NB4 (cell line): ENCODE results near the gene FBXO47.

ENCODE experiments used
- MYC ChIP-seq: IDR thresholded peaks from 2 replicates; pipeline ENCODE4 v1.6.1; 2011; ENCODE audit warnings: low read depth, low read length
- POLR2A ChIP-seq: IDR thresholded peaks from 2 replicates; pipeline ENCODE4 v1.6.1; 2011; ENCODE audit warnings: mild to moderate bottlenecking; ENCODE audit not compliant: insufficient read length; ENCODE audit errors: extremely low read depth
- TF ChIP-seq, protein P1 (sequence below): IDR thresholded peaks from one replicate; pipeline ENCODE4 v1.5.1; 2012; ENCODE audit warnings: low read depth, low read length
- TF ChIP-seq, protein P2 (sequence below): IDR thresholded peaks from 2 replicates; pipeline ENCODE4 v1.6.1; 2011; ENCODE audit warnings: low read depth, low read length

GRCh38 chr17:38900978-38901656, 66.1 kb downstream of the FBXO47 start:
- TF ChIP-seq, protein P1, sequence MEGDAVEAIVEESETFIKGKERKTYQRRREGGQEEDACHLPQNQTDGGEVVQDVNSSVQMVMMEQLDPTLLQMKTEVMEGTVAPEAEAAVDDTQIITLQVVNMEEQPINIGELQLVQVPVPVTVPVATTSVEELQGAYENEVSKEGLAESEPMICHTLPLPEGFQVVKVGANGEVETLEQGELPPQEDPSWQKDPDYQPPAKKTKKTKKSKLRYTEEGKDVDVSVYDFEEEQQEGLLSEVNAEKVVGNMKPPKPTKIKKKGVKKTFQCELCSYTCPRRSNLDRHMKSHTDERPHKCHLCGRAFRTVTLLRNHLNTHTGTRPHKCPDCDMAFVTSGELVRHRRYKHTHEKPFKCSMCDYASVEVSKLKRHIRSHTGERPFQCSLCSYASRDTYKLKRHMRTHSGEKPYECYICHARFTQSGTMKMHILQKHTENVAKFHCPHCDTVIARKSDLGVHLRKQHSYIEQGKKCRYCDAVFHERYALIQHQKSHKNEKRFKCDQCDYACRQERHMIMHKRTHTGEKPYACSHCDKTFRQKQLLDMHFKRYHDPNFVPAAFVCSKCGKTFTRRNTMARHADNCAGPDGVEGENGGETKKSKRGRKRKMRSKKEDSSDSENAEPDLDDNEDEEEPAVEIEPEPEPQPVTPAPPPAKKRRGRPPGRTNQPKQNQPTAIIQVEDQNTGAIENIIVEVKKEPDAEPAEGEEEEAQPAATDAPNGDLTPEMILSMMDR: no peak
- TF ChIP-seq POLR2A (no peak), MYC (no peak; the same call in 1 of the 2 replicates)
- TF ChIP-seq, protein P2, sequence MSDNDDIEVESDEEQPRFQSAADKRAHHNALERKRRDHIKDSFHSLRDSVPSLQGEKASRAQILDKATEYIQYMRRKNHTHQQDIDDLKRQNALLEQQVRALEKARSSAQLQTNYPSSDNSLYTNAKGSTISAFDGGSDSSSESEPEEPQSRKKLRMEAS: peak; percentile 55; the same call in 1 of the 2 replicates
